WTC11 (cell line): ENCODE data around the gene CDH1. TPM values are rescaled to one million over a fixed set of nuclear protein-coding genes. Genes with fewer than 3 reads are reported as not detected.

Experiments used
- ATAC-seq: fragments of 200-7000 bp; cut with Tn5 transposase; 2 replicates; pipeline ENCODE4 v1.10.0; 2021; ENCODE audit warnings: mild to moderate bottlenecking, moderate library complexity
- CTCF ChIA-PET: fragments of 300-600 bp; sonication (Branson Sonifier 250); formaldehyde crosslinking; loops from one replicate; lab custom pipeline; 2021; ENCODE audit warnings: antibody characterized with exemption; lab: Charles Lee
- POLR2A ChIA-PET: fragments of 350-600 bp; sonication (Branson Sonifier 250); formaldehyde crosslinking; loops from one replicate; lab custom pipeline; 2021; ENCODE audit warnings: antibody characterized with exemption; lab: Charles Lee
- DNase-seq: peaks from one replicate; pipeline ENCODE4 v3.0.0; 2021; ENCODE audit warnings: low spot score
- H3K27ac Mint-ChIP-seq: 2 replicates; pipeline ENCODE4 v1.8.0; 2021; ENCODE audit warnings: mixed read lengths
- H3K27me3 Mint-ChIP-seq: 2 replicates; pipeline ENCODE4 v1.8.0; 2021; ENCODE audit warnings: low read depth, mild to moderate bottlenecking, moderate library complexity, mixed read lengths
- H3K36me3 Mint-ChIP-seq: 2 replicates; pipeline ENCODE4 v1.8.0; 2021; ENCODE audit warnings: mixed read lengths
- H3K4me1 Mint-ChIP-seq: 2 replicates; pipeline ENCODE4 v1.8.0; 2022; ENCODE audit warnings: mixed read lengths
- H3K4me3 Mint-ChIP-seq: 2 replicates; pipeline ENCODE4 v1.8.0; 2021; ENCODE audit warnings: mild to moderate bottlenecking, moderate library complexity, mixed read lengths
- H3K9me3 Mint-ChIP-seq: 2 replicates; pipeline ENCODE4 v1.8.0; 2021; ENCODE audit warnings: mixed read lengths
- CREB1 ChIP-seq: sonication (generic); formaldehyde crosslinking; IDR thresholded peaks from 2 replicates; pipeline ENCODE4 v1.8.0; 2023; ENCODE audit warnings: mild to moderate bottlenecking, missing genetic modification reagents
- ERG ChIP-seq: fragments of 250-450 bp; sonication (Bioruptor Pico); IDR thresholded peaks from 2 replicates; pipeline ENCODE4 v1.8.0; 2021; ENCODE audit warnings: mild to moderate bottlenecking
- FOXK1 ChIP-seq: sonication (generic); formaldehyde crosslinking; IDR thresholded peaks from 2 replicates; pipeline ENCODE4 v1.8.0; 2022; ENCODE audit warnings: mild to moderate bottlenecking, moderate library complexity, missing genetic modification reagents
- FOXP1 ChIP-seq: sonication (generic); formaldehyde crosslinking; IDR thresholded peaks from 2 replicates; pipeline ENCODE4 v1.8.0; 2022; ENCODE audit warnings: missing genetic modification reagents, mild to moderate bottlenecking, moderate library complexity, borderline replicate concordance
- FOXP4 ChIP-seq: sonication (generic); formaldehyde crosslinking; IDR thresholded peaks from 2 replicates; pipeline ENCODE4 v1.8.0; 2022; ENCODE audit warnings: mild to moderate bottlenecking, missing genetic modification reagents
- GABPB1 ChIP-seq: sonication (generic); formaldehyde crosslinking; IDR thresholded peaks from 2 replicates; pipeline ENCODE4 v1.8.1; 2023; ENCODE audit warnings: mild to moderate bottlenecking, missing genetic modification reagents
- GRHL2 ChIP-seq: fragments of 250-450 bp; sonication (Bioruptor Pico); IDR thresholded peaks from 2 replicates; pipeline ENCODE4 v1.8.0; 2022; ENCODE audit warnings: mild to moderate bottlenecking, moderate library complexity; ENCODE audit not compliant: insufficient replicate concordance, severe bottlenecking
- GTF2I ChIP-seq: fragments of 250-450 bp; sonication (Bioruptor Pico); conservative IDR thresholded peaks from 2 replicates; pipeline ENCODE4 v1.4.0; 2021; ENCODE audit warnings: mild to moderate bottlenecking
- JAZF1 ChIP-seq: fragments of 250-450 bp; sonication (Bioruptor Pico); IDR thresholded peaks from 2 replicates; pipeline ENCODE4 v1.9.0; 2021; ENCODE audit warnings: moderate library complexity, mild to moderate bottlenecking, inconsistent platforms
- MLX ChIP-seq: sonication (generic); formaldehyde crosslinking; IDR thresholded peaks from 2 replicates; pipeline ENCODE4 v1.8.1; 2023; ENCODE audit warnings: mild to moderate bottlenecking, missing genetic modification reagents, moderate library complexity
- NFATC4 ChIP-seq: fragments of 250-450 bp; sonication (Bioruptor Pico); IDR thresholded peaks from 2 replicates; pipeline ENCODE4 v1.9.0; 2021; ENCODE audit warnings: mild to moderate bottlenecking
- NFYB ChIP-seq: sonication (generic); formaldehyde crosslinking; conservative IDR thresholded peaks from 2 replicates; pipeline ENCODE4 v1.8.0; 2022; ENCODE audit warnings: low read depth, missing genetic modification reagents
- NR3C1 ChIP-seq: sonication (generic); formaldehyde crosslinking; conservative IDR thresholded peaks from 2 replicates; pipeline ENCODE4 v1.8.1; 2023; ENCODE audit warnings: low read depth, mild to moderate bottlenecking, missing genetic modification reagents
- RELA ChIP-seq: sonication (generic); formaldehyde crosslinking; IDR thresholded peaks from 2 replicates; pipeline ENCODE4 v1.8.1; 2022; ENCODE audit warnings: missing genetic modification reagents, mild to moderate bottlenecking, borderline replicate concordance
- SMAD3 ChIP-seq: sonication (generic); formaldehyde crosslinking; IDR thresholded peaks from 2 replicates; pipeline ENCODE4 v1.8.0; 2022; ENCODE audit warnings: missing genetic modification reagents, mild to moderate bottlenecking, borderline replicate concordance
- SMAD4 ChIP-seq: sonication (generic); formaldehyde crosslinking; IDR thresholded peaks from 2 replicates; pipeline ENCODE4 v1.8.0; 2022; ENCODE audit warnings: mild to moderate bottlenecking, missing genetic modification reagents
- SOX15 ChIP-seq: fragments of 250-450 bp; sonication (Bioruptor Pico); IDR thresholded peaks from 2 replicates; pipeline ENCODE4 v1.9.0; 2021; ENCODE audit warnings: mild to moderate bottlenecking
- TEAD4 ChIP-seq: sonication (generic); formaldehyde crosslinking; IDR thresholded peaks from 2 replicates; pipeline ENCODE4 v1.8.0; 2022; ENCODE audit warnings: mild to moderate bottlenecking, missing genetic modification reagents
- USF1 ChIP-seq: sonication (generic); formaldehyde crosslinking; IDR thresholded peaks from 2 replicates; pipeline ENCODE4 v1.8.0; 2022; ENCODE audit warnings: mild to moderate bottlenecking, missing genetic modification reagents
- USF2 ChIP-seq: sonication (generic); formaldehyde crosslinking; IDR thresholded peaks from 2 replicates; pipeline ENCODE4 v1.8.1; 2023; ENCODE audit warnings: mild to moderate bottlenecking, missing genetic modification reagents, moderate library complexity
- ZNF121 ChIP-seq: sonication (generic); formaldehyde crosslinking; IDR thresholded peaks from 2 replicates; pipeline ENCODE4 v1.8.0; 2023; ENCODE audit warnings: missing genetic modification reagents
- ZNF219 ChIP-seq: sonication (generic); formaldehyde crosslinking; IDR thresholded peaks from 2 replicates; pipeline ENCODE4 v1.8.0; 2023; ENCODE audit warnings: missing genetic modification reagents, mild to moderate bottlenecking, borderline replicate concordance
- ZNF232 ChIP-seq: sonication (generic); formaldehyde crosslinking; IDR thresholded peaks from 2 replicates; pipeline ENCODE4 v1.8.0; 2022; ENCODE audit warnings: mild to moderate bottlenecking, missing genetic modification reagents
- total RNA-seq: library from RNA; stranded (reverse); gene quantifications from 3 replicates; pipeline ENCODE4 v1.2.3, GENCODE V29; 2021
- TF ChIP-seq, protein P1 (sequence below): fragments of 250-450 bp; sonication (Bioruptor Pico); IDR thresholded peaks from 2 replicates; pipeline ENCODE4 v1.9.0; 2021; ENCODE audit warnings: moderate library complexity, mild to moderate bottlenecking, inconsistent platforms, borderline replicate concordance
- TF ChIP-seq, protein P2 (sequence below): sonication (generic); formaldehyde crosslinking; IDR thresholded peaks from 2 replicates; pipeline ENCODE4 v1.8.1; 2023; ENCODE audit warnings: mild to moderate bottlenecking, missing genetic modification reagents
- TF ChIP-seq, protein P3 (sequence below): fragments of 250-450 bp; sonication (Bioruptor Pico); IDR thresholded peaks from 2 replicates; pipeline ENCODE4 v1.9.0; 2021; ENCODE audit warnings: mild to moderate bottlenecking

The CDH1 gene
- total RNA-seq, 1 experiment from 2014 or later = 278 TPM

- DNase-seq (no peak), ATAC-seq (no peak)
- POLR2A ChIA-PET = interaction anchor here (0.7 kb wide), 1 partner anchor 20 kb away, joined by 3 read pairs; no protein-coding TSS in a partner anchor
- H3K36me3 Mint-ChIP-seq = peaks cover 58% of the 10 kb centered on the region
- H3K27me3 Mint-ChIP-seq = no peaks in the 10 kb centered on the region
- CTCF ChIA-PET = interaction anchor here (0.6 to 1.9 kb wide), 4 partner anchors 35 to 305 kb away, joined by 3 to 5 read pairs (median 4); no protein-coding TSS in a partner anchor
- H3K9me3 Mint-ChIP-seq = no peaks in the 10 kb centered on the region
- no peaks in the 10 kb centered on the region for H3K4me1 Mint-ChIP-seq
- no peak overlapping the region for H3K27ac Mint-ChIP-seq
- H3K4me3 Mint-ChIP-seq = no peak overlapping the region
- no peak for TF ChIP-seq NFYB (CRISPR knock-in tag)
- TF ChIP-seq GABPB1 (CRISPR knock-in tag) = no peak
- no peak for TF ChIP-seq CREB1 (CRISPR knock-in tag)
- TF ChIP-seq MLX (CRISPR knock-in tag) = no peak
- no peak for TF ChIP-seq GTF2I (CRISPR knock-in tag)
- TF ChIP-seq RELA (CRISPR knock-in tag) = no peak
- no peak for TF ChIP-seq USF2 (CRISPR knock-in tag)
- no peak for TF ChIP-seq TEAD4 (CRISPR knock-in tag)
- TF ChIP-seq, protein P1, sequence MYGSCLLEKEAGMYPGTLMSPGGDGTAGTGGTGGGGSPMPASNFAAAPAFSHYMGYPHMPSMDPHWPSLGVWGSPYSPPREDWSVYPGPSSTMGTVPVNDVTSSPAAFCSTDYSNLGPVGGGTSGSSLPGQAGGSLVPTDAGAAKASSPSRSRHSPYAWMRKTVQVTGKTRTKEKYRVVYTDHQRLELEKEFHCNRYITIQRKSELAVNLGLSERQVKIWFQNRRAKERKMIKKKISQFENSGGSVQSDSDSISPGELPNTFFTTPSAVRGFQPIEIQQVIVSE = no peak
- no peak for TF ChIP-seq GRHL2 (CRISPR knock-in tag)
- no peak for TF ChIP-seq ZNF121 (CRISPR knock-in tag)
- no peak for TF ChIP-seq USF1
- no peak for TF ChIP-seq SOX15 (CRISPR knock-in tag)
- no peak for TF ChIP-seq FOXP4 (CRISPR knock-in tag)
- TF ChIP-seq NR3C1 (CRISPR knock-in tag) = no peak
- no peak for TF ChIP-seq ZNF219 (CRISPR knock-in tag)
Observed at GRCh38 chr16:68834550-68834949, 97.5 kb downstream of the CDH1 start.

DNA sequence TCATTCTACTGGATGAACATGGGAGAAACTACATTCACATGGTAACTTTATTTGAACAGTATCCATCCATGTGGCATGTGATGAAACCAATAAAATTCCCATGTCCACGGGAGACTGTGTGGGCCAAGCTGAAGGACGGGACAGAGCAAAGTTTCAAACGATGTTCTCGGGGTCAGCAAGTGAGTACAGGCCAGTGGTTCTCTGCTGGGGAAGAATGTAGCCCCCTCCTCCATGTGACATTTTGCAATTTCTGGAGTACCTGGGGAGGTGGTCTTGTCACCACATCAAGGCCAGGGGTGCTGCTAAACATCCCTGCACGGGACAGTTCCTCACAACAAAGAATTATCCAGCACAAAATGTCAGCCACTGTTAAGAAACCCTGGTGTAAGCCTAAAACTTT lies 98.9 kb downstream of the CDH1 start:
- Mint-ChIP-seq H3K27me3 (no peaks in the 10 kb centered on the region), H3K4me3 (no peak overlapping the region), H3K36me3 (peaks cover 45% of the 10 kb centered on the region), H3K27ac (no peak overlapping the region), H3K4me1 (no peaks in the 10 kb centered on the region), H3K9me3 (no peaks in the 10 kb centered on the region)
- CTCF ChIA-PET = interaction anchor here (1.2 to 2.1 kb wide), 2 partner anchors 12 to 36 kb away, joined by 3 to 5 read pairs; no protein-coding TSS in a partner anchor
- no peak for TF ChIP-seq RELA (CRISPR knock-in tag)
- TF ChIP-seq SMAD3 (CRISPR knock-in tag) = no peak
- TF ChIP-seq NR3C1 (CRISPR knock-in tag) = no peak
- no peak for TF ChIP-seq FOXP1
- TF ChIP-seq, protein P2, sequence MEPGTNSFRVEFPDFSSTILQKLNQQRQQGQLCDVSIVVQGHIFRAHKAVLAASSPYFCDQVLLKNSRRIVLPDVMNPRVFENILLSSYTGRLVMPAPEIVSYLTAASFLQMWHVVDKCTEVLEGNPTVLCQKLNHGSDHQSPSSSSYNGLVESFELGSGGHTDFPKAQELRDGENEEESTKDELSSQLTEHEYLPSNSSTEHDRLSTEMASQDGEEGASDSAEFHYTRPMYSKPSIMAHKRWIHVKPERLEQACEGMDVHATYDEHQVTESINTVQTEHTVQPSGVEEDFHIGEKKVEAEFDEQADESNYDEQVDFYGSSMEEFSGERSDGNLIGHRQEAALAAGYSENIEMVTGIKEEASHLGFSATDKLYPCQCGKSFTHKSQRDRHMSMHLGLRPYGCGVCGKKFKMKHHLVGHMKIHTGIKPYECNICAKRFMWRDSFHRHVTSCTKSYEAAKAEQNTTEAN (CRISPR knock-in tag) = no peak
- TF ChIP-seq SMAD4 = no peak
- TF ChIP-seq, protein P3, sequence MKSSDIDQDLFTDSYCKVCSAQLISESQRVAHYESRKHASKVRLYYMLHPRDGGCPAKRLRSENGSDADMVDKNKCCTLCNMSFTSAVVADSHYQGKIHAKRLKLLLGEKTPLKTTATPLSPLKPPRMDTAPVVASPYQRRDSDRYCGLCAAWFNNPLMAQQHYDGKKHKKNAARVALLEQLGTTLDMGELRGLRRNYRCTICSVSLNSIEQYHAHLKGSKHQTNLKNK (CRISPR knock-in tag) = no peak
- TF ChIP-seq JAZF1 (CRISPR knock-in tag) = no peak
- TF ChIP-seq NFYB (CRISPR knock-in tag) = no peak
- no peak for TF ChIP-seq NFATC4 (CRISPR knock-in tag)
- no peak for TF ChIP-seq ERG (CRISPR knock-in tag)
- TF ChIP-seq ZNF232 = no peak
- TF ChIP-seq FOXK1 = no peak
- no peak for DNase-seq
- POLR2A ChIA-PET = no interaction called here
- no peak for ATAC-seq
